K562 (cell line): ENCODE results near the gene RUVBL2. TPM values are rescaled to one million over a fixed set of nuclear protein-coding genes. Genes with fewer than 3 reads are reported as not detected.

Source experiments
- CHD1 ChIP-seq: fragments of 200-600 bp; sonication (generic); IDR thresholded peaks from one replicate; pipeline ENCODE4 v1.6.1; 2012; ENCODE audit warnings: mild to moderate bottlenecking, moderate library complexity, low read length, inconsistent platforms
- HCFC1 ChIP-seq: IDR thresholded peaks from 2 replicates; pipeline ENCODE4 v1.6.1; 2012; ENCODE audit warnings: low read depth, low read length, improper control_type of control experiment
- HDGF ChIP-seq: fragments of 450-650 bp; IDR thresholded peaks from 2 replicates; pipeline ENCODE4 v1.6.1; 2016
- HNRNPL ChIP-seq: fragments of 200-400 bp; formaldehyde crosslinking; IDR thresholded peaks from 2 replicates; pipeline ENCODE4 v1.6.1; 2017; ENCODE audit warnings: low read depth, mild to moderate bottlenecking, low read length
- HOXB6 ChIP-seq: fragments of 250-450 bp; sonication (Bioruptor Pico); IDR thresholded peaks from 2 replicates; pipeline ENCODE4 v1.5.1; 2022; ENCODE audit warnings: mild to moderate bottlenecking, borderline replicate concordance
- KAT2B ChIP-seq: IDR thresholded peaks from one replicate; pipeline ENCODE4 v1.6.1; 2012; ENCODE audit warnings: low read depth, mild to moderate bottlenecking, control low read depth, inconsistent platforms, low read length, moderate library complexity
- KDM2B ChIP-seq: fragments of 250-450 bp; sonication (Bioruptor Pico); IDR thresholded peaks from 2 replicates; pipeline ENCODE4 v1.8.0; 2021; ENCODE audit warnings: mild to moderate bottlenecking, moderate library complexity
- MAX ChIP-seq: sonication (generic); formaldehyde crosslinking; IDR thresholded peaks from 2 replicates; pipeline ENCODE4 v1.9.0; 2022; ENCODE audit warnings: mild to moderate bottlenecking, missing genetic modification reagents
- NFYB ChIP-seq: IDR thresholded peaks from 2 replicates; pipeline ENCODE4 v1.6.1; 2011; ENCODE audit warnings: mild to moderate bottlenecking, moderate library complexity; ENCODE audit not compliant: insufficient read length; ENCODE audit errors: extremely low read depth
- RCOR1 ChIP-seq, 2 experiments: IDR thresholded peaks; 2 replicates each; pipeline ENCODE4 v1.6.1; 2012; ENCODE audit warnings: low read depth in 2 of 2, low read length in 2 of 2, borderline replicate concordance in 1 of 2, improper control_type of control experiment in 1 of 2
- RFX5 ChIP-seq: IDR thresholded peaks from 2 replicates; pipeline ENCODE4 v1.6.1; 2011; ENCODE audit warnings: low read depth, mild to moderate bottlenecking, improper control_type of control experiment, low read length
- SMAD4 ChIP-seq: fragments of 250-450 bp; sonication (Bioruptor Pico); conservative IDR thresholded peaks from 2 replicates; pipeline ENCODE4 v1.8.0; 2021; ENCODE audit warnings: inconsistent platforms, mild to moderate bottlenecking, moderate library complexity
- TFAP4 ChIP-seq: sonication (generic); formaldehyde crosslinking; IDR thresholded peaks from 2 replicates; pipeline ENCODE4 v1.8.0; 2022; ENCODE audit warnings: missing genetic modification reagents, mild to moderate bottlenecking, moderate library complexity, borderline replicate concordance
- THRB ChIP-seq: fragments of 450-650 bp; formaldehyde crosslinking; conservative IDR thresholded peaks from 2 replicates; pipeline ENCODE4 v1.4.0; 2022; ENCODE audit warnings: mild to moderate bottlenecking, missing genetic modification characterization
- TSC22D4 ChIP-seq: fragments of 450-650 bp; IDR thresholded peaks from 2 replicates; pipeline ENCODE4 v1.6.1; 2016; ENCODE audit warnings: missing genetic modification characterization, missing biosample characterization, control low read depth
- YBX1 ChIP-seq: fragments of 450-650 bp; IDR thresholded peaks from 2 replicates; pipeline ENCODE4 v1.7.1; 2016; ENCODE audit warnings: mild to moderate bottlenecking
- polyA plus RNA-seq, 8 experiments: library from polyadenylated mRNA; depleted of rRNA in 4 of 8; stranded (reverse) in 5 of 8; unstranded in 3 of 8; fragments of >200 nt; fragmentation: Nextera tagmentation in 2 of 8; fragmentation: Illumina TruSeq in 1 of 8; extraction: Ambion mirVana in 2 of 8; extraction: Trizol in 1 of 8; gene quantifications; 2 replicates each; pipeline versions ENCODE4 v1.2.1 to v1.2.3, GENCODE V29; 2011 to 2014; ENCODE audit warnings: inconsistent platforms in 1 of 8, missing spikeins in 1 of 8
- total RNA-seq, 7 experiments: library from RNA; depleted of rRNA in 6 of 7; stranded (reverse); fragments of >200 nt in 6 of 7; fragmentation: Illumina TruSeq in 2 of 7; extraction: Trizol in 2 of 7; gene quantifications; 2 replicates each; pipeline versions ENCODE4 v1.2.1 to v1.2.3, GENCODE V29; 2011 to 2021; ENCODE audit warnings: low replicate concordance in 1 of 7
- TF ChIP-seq, protein P1 (sequence below): fragments of 250-450 bp; sonication (Bioruptor Pico); IDR thresholded peaks from 2 replicates; pipeline ENCODE4 v1.5.0; 2021; ENCODE audit warnings: mild to moderate bottlenecking, borderline replicate concordance
- TF ChIP-seq, protein P2 (sequence below): IDR thresholded peaks from 2 replicates; pipeline ENCODE4 v1.6.1; 2011; ENCODE audit warnings: borderline replicate concordance, low read depth, mild to moderate bottlenecking, moderate library complexity, low read length; ENCODE audit not compliant: insufficient read depth, poor library complexity, severe bottlenecking

The RUVBL2 gene
- total and polyA plus RNA-seq, 9 of the 15 experiments (the other 6 are each of a cell fraction or from before 2014, with no cell fraction given), result 71.4 to 453 (median 237) TPM

DNA sequence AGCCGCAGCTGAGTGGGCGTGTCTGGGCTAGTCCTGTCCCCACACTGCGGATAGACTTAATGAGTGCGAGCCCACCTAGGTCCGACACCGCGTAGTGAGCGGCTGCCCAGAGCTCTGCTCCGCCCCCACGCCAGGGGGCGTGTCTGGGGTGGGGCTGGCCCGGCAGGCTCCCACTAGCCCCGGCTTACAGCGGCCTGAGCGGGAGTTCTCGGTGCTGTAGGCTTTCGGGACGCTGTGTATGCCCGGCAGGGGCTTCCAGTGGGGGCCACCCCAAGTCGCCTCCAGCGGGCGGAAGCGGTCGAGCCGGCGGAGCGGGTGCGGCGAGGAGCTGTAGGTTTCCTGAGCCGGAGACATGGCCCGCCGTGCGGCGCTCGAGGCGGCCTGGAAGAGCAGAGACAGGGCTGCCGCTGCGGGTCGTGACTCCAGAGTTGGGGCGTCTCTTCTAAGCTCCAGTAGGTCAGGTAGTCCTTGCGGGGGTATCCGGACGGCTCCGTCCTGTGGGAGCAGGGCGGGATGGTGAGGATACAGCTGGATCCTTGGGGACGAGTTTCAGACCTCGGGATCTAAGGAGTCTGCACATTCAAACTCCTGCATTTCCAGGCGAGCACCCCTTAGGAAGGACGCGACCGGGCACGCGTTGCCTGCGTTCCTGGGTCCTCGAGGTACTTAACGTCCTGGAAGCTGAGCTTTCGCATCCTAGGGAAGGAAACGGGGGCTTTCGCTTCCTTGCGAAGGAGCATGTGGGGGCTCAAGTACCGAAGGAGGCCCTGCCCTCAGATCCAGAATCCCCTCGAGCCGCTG lies 62.6 kb downstream of the RUVBL2 start (continued):
- peak; percentile 14 for TF ChIP-seq KDM2B (CRISPR knock-in tag)
- no peak for TF ChIP-seq CHD1
- no peak for TF ChIP-seq HOXB6 (CRISPR knock-in tag)
- TF ChIP-seq, protein P1, sequence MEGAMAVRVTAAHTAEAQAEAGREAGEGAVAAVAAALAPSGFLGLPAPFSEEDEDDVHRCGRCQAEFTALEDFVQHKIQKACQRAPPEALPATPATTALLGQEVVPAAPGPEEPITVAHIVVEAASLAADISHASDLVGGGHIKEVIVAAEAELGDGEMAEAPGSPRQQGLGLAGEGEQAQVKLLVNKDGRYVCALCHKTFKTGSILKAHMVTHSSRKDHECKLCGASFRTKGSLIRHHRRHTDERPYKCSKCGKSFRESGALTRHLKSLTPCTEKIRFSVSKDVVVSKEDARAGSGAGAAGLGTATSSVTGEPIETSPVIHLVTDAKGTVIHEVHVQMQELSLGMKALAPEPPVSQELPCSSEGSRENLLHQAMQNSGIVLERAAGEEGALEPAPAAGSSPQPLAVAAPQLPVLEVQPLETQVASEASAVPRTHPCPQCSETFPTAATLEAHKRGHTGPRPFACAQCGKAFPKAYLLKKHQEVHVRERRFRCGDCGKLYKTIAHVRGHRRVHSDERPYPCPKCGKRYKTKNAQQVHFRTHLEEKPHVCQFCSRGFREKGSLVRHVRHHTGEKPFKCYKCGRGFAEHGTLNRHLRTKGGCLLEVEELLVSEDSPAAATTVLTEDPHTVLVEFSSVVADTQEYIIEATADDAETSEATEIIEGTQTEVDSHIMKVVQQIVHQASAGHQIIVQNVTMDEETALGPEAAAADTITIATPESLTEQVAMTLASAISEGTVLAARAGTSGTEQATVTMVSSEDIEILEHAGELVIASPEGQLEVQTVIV (CRISPR knock-in tag), result no peak
- TF ChIP-seq KAT2B, result no peak
- no peak for TF ChIP-seq HDGF
- no peak for TF ChIP-seq NFYB
- no peak for TF ChIP-seq TSC22D4 (tag)
- TF ChIP-seq, protein P2, sequence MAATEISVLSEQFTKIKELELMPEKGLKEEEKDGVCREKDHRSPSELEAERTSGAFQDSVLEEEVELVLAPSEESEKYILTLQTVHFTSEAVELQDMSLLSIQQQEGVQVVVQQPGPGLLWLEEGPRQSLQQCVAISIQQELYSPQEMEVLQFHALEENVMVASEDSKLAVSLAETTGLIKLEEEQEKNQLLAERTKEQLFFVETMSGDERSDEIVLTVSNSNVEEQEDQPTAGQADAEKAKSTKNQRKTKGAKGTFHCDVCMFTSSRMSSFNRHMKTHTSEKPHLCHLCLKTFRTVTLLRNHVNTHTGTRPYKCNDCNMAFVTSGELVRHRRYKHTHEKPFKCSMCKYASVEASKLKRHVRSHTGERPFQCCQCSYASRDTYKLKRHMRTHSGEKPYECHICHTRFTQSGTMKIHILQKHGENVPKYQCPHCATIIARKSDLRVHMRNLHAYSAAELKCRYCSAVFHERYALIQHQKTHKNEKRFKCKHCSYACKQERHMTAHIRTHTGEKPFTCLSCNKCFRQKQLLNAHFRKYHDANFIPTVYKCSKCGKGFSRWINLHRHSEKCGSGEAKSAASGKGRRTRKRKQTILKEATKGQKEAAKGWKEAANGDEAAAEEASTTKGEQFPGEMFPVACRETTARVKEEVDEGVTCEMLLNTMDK, result peak; percentile 89
- TF ChIP-seq TFAP4 (CRISPR knock-in tag), result peak; percentile 50; the same call in 1 of the 2 replicates
- TF ChIP-seq THRB (CRISPR knock-in tag), result no peak
- TF ChIP-seq RFX5, result no peak
- 0 out of 4 replicates have a peak, but pooled peaks of 1 of the 2 experiments have one; percentile 34 for TF ChIP-seq RCOR1 (IDR thresholded peaks at IDR 0.05; ENCODE audit: borderline replicate concordance in 1 of 2, low read depth in 2 of 2, low read length in 2 of 2)
- TF ChIP-seq HNRNPL, result no peak
- TF ChIP-seq SMAD4, result peak; percentile 69
- no peak for TF ChIP-seq MAX
- 0 out of 2 replicates have a peak, but pooled peaks have one; percentile 20 for TF ChIP-seq HCFC1
- no peak for TF ChIP-seq YBX1
